ENCODE results near the gene DDAH2.

DNA sequence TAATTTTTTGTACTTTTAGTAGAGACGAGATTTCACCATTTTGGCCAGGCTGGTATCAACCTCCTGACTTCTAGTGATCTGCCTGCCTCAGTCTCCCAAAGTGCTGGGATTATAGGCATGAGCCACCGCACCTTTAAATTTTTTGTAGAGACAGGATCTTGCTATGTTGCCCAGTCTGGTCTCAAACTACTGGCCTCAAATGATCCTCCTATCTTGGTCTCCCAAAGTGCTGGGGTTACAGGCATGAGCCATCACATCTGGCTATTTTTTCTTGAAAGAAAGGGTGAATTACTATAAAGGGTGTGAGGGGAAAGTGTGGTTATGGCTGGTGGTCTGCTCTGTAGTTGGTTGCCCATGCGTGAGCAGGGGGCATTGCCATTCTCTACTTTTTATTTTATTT lies 20.9 kb downstream of the DDAH2 start:
- TF ChIP-seq POLR2A (IDR thresholded peaks at IDR 0.05; ENCODE audit: low read depth, low read length) (no peak), POLR2AphosphoS5 (IDR thresholded peaks at IDR 0.05; ENCODE audit: low read depth, low read length) (no peak)
